ENCODE results near the gene FABP6. TPM values are rescaled to one million over a fixed set of nuclear protein-coding genes. Genes with fewer than 3 reads are reported as not detected.

Gene FABP6
- total RNA-seq, 1 experiment from 2014 or later = 1.3 TPM

DNA sequence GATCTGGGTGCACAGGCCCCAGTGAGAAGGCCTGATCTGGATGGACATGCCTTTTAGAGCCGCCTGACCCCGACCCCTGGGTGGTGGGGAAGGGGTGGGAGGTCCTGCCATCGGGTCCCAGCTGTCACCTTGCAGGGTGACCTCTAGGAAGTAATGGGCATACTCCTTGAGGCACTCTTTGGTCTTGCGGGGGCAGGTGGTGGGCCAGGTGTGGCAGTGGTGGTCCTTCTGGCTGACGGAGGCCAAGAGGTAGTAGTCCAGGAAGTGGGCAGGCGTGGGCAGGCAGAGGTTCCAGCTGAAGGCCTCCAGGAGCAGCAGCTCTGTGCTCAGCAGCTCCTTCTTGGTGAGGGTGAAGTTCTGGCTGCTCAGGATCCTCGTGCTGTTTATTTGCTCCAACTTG, 30.0 kb downstream of the FABP6 start:
- DNase-seq (ENCODE audit: low spot score) = no peak
- in situ Hi-C loops (cut with HindIII; ENCODE audit: low sequenced_read_pairs) = no loop called here

DNA sequence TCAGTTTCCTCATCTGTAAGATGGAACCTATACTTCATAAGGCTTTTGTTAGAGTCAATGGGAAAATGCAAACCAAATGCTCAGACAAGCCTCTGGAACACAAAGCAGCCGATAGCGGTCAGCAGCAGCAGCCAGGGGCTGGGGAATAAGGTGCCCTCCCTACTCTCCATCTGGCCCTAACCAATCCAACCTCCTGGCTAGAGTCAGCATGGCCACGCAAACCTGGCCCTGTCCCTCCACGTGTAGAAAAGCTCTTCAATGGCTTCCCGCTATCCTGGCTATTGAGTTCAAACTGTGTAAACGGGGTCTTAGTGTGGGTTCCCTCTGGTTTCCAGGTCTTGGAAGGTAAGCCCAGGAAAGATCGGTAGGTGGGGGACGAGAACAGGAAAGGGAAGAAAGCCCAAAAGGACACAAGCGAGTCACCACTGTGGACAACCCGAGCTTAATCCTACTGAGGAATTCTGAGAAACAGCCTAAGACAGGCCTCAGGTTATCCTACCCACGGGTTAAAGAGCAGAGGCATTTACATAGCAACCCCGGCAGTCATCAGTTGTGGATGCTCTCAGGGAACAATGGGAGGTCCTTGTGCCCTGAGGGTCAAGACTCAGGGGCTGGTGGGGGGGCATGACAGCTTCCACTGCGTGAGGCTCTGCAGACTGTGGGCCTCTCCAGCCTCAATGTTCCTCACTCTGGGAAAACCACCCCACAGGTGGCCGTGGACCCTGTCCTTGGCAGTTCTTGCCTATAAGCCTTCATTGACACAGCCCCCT, 30.9 kb downstream of the FABP6 start:
- in situ Hi-C loops (cut with HindIII; ENCODE audit: low sequenced_read_pairs) = no loop called here
- DNase-seq (ENCODE audit: low spot score) = peak; percentile 35

DNA sequence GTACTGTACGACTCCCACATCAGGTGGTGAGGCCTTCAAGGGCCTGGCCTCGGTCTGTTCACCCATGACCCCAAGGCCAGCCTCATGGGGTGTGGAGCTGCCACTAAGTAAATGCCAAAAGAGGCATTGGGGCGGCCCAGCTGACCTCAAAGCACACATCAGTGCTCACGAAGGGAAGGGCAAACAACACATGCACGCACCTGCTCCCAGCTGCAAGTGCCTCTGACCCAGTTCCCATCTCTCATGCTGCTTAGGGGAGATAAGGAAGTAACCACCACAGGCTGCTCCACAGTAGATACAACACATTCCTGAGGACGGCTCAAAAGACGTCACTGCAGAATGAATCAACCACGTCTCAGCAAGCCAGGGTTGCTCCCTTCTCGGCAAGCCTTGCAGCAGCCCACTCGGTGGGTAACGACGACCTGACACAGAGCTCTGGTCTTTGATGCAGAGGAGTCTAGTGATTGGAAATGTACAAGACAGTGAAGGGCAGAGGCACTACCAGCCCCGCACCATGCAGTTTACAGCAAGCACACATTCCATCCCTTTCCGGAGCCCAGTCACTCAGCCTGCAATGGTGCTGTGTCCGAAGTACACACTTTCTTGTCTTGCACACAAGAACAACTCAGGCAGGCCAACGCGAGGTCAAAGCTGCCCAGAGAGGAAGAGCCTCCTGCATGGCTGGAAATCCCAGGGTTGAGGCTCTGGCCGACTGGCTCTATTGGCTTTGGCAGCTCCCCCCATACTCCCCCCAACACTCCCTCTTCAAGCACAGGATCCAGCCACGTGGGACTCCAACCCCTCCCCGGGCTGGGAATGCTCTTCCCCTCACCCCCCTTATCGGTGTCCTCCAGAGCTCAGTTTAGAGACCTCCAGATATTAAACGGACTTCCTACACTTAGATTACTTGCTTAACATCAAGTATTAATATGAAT, 31.8 kb downstream of the FABP6 start:
- in situ Hi-C loops (cut with HindIII; ENCODE audit: low sequenced_read_pairs) = no loop called here
- DNase-seq (ENCODE audit: low spot score) = no peak

DNA sequence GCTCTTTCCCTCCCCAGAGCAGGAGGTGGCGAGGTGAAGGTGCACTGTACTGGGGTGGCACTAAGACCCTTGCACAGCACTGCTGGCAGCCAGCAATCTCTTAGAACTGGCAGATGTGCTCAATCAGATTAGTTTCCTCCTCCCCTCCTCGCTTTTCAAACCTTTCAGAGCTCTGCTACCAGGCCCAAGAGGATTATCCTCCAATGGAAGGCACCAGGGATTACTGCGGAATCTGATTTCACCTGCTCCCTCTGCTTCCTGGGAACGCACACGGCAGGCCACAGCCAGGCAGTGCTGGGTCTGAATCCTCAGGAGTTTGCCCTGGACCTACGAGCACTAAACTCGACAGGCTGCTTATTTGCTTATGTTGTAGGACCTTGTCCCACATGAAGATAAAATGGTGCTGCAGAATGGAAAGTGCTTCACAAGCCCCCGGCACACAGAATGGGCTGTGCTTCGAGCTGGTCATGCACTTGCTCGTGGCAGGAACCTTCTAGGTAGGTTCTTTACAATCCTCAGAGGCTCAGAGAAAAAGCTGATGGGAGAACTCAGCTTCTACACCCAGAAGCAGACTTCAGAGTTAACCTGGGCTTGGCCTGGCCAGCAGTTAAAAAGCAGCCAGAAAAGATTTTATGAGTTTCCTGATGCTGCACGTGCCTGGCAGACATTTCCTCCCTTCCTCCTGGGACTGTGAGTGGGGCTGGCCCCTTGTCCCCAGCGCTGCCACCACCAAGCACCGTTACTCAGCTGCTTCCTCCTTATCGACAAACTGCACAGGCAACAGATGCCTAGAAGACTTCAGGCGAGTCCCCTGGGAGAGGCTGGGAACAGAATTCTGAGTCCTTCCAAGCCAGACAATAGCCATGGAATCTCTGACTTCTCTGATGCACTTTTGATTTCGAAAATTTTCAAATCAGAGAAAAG, 33.1 kb downstream of the FABP6 start:
- DNase-seq (ENCODE audit: low spot score) = no peak

DNA sequence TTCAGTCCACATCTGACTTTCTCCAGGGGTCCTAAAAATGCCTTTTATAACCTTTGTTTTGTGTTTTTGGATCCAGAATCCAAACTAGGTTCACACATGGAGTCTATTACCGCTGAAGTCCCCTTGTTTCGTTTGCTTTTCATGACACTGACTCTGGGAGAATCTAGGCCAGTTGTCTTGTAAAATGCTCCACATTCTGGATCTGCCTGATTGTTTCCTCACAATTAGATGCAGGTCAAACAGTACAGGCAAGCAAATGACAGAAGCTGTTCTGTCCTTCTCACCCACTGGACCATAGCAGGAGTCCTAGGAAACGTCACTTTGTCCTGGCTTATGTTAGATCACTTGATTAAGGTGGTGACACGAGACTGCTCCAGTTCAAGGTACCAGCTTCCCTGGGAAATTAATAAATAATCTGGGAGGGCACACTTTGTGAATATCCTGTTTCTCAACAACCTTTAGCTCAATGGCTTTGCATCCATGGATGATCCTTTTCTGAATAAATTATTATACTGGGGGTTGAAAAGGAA, 34.1 kb downstream of the FABP6 start:
- in situ Hi-C loops (cut with HindIII; ENCODE audit: low sequenced_read_pairs) = no loop called here
- DNase-seq (ENCODE audit: low spot score) = peak; percentile 54

More for the DNA sequence above, 33.1 kb downstream of the FABP6 start:
- in situ Hi-C loops (cut with HindIII; ENCODE audit: low sequenced_read_pairs) = no loop called here

DNA sequence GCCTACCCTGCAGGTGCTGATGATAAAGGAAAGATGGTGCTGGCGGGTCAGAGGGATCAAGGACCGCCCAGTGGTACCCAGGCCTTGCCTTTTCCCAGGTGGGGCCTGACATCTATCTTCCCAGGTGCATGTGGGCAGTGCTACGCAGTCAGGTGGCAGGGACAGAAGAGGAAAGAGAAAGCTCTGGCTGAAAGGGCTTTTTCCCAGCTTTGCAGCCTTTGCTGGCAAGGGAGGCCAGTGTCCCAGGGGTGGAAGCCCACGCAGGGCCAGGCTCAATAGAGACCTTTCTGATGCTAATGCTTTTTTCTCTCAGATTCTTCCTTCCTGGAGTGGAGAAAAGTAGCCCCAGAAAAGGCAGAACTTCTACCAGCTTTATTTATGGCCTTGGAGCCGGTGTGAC, 36.7 kb downstream of the FABP6 start:
- in situ Hi-C loops (cut with HindIII; ENCODE audit: low sequenced_read_pairs) = no loop called here
- no peak for DNase-seq (ENCODE audit: low spot score)

DNA sequence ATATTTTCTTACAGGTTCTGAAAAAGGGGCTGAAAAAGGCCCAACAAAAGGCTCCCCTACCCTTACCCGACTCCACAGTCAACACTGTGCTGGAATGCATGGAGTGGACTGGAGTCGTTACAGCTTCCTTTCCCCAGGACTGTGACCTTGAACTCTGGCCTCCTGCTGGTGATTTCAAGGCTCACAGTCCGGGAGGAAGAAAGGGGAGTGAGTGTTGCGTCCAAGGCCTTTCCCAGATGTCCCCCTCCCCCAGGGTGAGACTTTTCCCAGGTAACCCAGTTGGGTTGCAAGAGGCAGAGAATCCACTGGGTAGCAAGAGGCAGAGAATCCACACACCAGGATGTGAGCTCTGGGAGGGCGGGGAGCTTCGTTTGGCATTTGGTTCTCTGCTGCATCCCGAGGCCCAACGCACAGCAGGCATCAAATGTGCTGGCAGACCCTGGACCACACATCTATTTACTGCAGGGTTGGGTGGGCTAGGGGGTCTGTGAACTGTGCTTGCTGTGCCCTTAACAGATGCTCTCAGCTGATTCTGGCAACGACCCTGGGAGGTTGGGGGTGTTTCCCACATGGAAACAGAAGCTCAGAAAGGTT, 37.5 kb downstream of the FABP6 start:
- DNase-seq (ENCODE audit: low spot score) = no peak
- in situ Hi-C loops (cut with HindIII; ENCODE audit: low sequenced_read_pairs) = no loop called here

DNA sequence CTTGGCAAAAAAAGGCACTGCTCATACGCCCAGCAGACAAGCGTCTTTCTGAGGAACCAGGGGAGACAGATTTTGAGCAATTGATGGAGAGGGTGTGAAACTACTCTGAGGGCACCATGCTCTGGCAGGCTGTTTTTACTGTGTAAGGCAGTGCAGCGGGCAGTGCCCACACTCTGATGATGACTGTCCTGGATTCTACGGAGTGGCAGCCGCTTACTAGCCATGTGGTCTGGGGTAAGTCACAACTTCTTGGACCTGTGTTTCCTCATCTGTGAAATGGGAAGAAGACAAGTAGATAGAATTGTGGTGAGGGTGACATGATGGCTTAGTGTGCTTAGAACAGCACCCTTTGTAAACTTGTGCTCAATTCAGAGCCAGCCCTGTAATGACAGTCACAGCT, 38.8 kb downstream of the FABP6 start:
- DNase-seq (ENCODE audit: low spot score) = no peak
- in situ Hi-C loops (cut with HindIII; ENCODE audit: low sequenced_read_pairs) = no loop called here

DNA sequence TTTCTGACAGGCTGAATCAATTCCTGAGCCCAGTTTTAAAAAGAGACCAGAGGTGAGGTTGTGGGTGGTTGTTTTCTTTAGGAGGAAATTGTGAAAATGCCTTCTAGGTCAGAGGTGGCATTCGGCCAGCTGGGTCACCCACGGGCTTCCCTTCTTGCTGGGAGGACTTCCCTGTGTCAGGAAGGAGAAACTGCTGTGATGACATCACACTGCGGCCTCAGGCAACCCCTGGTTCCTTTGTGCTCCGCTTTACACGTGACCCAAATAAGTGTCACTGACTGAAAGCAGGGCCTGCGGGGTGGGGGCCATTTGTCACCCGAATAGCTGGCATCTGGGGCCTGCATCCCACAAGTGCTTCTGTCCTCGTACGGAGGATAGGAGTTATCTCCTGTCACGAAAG, 39.7 kb downstream of the FABP6 start:
- in situ Hi-C loops (cut with HindIII; ENCODE audit: low sequenced_read_pairs) = no loop called here
- DNase-seq (ENCODE audit: low spot score) = peak; percentile 72

DNA sequence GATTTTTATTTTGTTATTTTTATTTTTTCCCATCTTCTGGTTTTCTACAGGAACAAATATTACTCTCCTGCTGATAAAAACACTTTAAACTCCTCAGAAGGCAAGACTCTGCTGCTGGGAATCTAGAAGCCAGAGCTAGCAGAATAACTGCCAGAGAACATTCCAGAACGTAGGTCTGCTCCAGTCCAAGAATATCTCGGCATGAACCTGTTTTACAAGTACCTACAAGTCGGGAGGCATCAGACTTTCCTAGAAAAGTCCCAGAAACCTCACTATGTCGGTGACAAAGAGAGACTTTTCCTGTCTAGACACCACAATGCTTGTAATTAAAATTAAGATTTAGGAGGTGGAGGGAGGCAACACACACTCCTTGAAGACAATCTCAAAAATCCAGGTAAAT, 41.4 kb downstream of the FABP6 start:
- in situ Hi-C loops (cut with HindIII; ENCODE audit: low sequenced_read_pairs) = no loop called here
- DNase-seq (ENCODE audit: low spot score) = peak; percentile 35

DNA sequence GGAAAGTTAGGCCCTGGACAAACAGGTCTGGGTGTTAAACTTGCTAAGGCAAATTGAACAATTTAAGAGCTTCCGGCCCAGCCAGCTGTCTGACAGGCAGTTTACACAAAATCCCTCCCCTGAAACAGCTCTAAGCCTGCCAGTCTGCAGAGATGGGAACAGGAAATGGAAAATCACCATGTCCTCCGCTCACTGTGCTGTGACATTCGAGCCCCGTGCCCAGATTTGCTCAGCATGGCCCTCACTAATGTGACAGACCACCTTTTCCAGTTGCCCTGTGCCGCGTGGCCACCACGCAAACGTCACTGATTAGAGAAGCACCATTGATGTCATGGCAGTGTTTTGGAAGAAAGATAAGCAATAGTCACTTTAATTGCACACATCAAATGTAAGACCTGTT, 42.1 kb downstream of the FABP6 start:
- peak; percentile 48 for DNase-seq (ENCODE audit: low spot score)
- in situ Hi-C loops (cut with HindIII; ENCODE audit: low sequenced_read_pairs) = no loop called here

DNA sequence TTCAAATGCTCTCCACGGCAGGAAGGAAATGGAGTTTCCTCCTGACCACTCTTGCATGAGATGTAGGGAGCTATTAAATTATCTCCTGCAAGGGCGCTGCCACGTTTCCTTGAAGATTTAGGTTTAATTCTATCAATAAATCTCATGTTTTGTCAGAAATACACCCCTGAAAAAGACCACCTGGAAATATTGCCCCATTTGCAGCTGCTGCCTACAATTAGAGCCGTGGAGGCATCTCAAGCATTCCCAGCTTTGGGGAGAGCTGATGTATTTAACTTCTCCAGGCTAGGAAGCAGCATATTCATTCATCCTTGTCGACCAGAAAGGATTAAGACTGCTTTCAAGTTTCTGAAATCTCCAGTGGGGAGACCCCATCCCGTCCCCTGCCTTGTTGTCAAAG, 42.5 kb downstream of the FABP6 start:
- in situ Hi-C loops (cut with HindIII; ENCODE audit: low sequenced_read_pairs) = no loop called here
- no peak for DNase-seq (ENCODE audit: low spot score)

DNA sequence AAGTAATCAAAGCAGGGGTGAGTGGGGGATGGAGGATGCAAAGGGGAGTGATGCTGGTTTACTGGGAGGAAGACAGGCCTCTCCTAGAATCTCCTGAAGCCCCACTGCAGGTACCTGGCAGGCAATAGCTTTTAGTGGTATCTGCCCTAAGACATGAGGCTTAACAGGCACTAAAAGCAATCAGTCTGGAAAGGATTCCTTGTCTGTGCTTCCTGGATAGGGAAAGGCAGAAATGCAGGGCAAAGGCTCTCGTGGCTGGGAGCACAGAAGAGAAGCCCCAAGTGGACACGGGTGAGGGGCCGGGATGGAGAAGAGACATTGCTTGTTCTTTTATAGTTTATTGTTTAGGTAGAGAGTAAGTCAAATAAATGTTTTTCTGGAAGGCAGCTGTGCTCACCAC, 43.0 kb downstream of the FABP6 start:
- in situ Hi-C loops (cut with HindIII; ENCODE audit: low sequenced_read_pairs) = no loop called here
- no peak for DNase-seq (ENCODE audit: low spot score)

DNA sequence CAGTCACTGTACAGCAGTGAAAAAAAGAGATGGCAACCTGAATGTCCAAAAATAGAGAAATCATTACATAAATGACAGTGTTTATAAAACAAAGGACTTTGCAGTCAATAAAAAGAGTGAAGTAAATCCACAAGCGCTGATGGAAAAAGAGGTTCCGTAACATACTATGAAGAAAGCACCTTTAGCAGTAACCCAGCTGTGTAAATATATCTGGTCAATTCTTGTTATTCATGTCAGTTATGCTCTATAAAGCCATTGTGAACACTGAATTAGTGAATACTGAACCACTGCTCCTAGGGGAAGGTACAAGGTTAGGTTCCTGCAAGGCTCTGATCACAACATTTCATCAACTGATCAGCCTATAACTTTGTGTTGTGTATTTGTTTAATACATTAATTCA, 43.6 kb downstream of the FABP6 start:
- in situ Hi-C loops (cut with HindIII; ENCODE audit: low sequenced_read_pairs) = no loop called here
- no peak for DNase-seq (ENCODE audit: low spot score)

DNA sequence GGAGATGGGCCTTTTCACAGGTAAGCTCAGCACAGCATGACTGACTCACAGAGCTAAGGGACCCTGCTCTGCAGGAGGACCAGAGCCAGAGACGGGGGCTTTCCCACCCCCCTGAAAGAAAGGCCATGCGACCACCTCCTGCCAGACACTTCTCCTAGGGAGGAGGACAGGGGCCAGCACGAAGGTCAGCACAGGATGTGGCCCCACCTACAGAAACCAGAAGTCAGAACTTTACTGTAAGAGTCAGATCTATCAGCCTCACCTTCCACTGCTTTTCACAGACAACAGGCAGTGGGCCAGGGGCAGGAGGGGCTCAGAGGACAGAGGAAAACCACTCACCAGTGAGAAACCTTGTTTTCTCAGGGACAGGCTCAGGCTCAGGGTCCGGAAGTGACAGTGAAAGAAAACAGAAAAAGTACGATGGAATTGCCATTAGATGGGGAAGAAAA, 45.2 kb downstream of the FABP6 start:
- no peak for DNase-seq (ENCODE audit: low spot score)
- in situ Hi-C loops (cut with HindIII; ENCODE audit: low sequenced_read_pairs) = no loop called here

DNA sequence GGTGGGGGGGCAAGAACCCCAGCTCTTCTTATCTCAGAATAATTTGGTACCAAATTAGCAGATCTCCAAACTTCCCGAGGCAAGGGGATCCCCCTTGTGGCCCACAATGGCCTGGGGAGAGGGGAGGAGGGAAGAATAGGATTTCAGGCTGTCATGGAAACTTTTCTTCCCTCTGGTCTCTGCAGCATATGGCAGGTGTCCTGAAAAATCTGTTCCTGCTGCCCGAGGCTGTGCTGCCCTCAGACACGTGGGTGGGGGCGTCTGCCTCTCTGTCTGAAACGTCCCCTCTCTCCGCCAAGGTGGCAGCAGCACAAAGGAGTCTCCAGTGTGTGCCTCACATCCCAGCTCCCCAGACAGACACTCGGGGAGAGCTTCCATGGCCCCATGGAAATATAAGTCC, 49.0 kb downstream of the FABP6 start:
- in situ Hi-C loops (cut with HindIII; ENCODE audit: low sequenced_read_pairs) = no loop called here
- DNase-seq (ENCODE audit: low spot score) = peak; percentile 79

DNA sequence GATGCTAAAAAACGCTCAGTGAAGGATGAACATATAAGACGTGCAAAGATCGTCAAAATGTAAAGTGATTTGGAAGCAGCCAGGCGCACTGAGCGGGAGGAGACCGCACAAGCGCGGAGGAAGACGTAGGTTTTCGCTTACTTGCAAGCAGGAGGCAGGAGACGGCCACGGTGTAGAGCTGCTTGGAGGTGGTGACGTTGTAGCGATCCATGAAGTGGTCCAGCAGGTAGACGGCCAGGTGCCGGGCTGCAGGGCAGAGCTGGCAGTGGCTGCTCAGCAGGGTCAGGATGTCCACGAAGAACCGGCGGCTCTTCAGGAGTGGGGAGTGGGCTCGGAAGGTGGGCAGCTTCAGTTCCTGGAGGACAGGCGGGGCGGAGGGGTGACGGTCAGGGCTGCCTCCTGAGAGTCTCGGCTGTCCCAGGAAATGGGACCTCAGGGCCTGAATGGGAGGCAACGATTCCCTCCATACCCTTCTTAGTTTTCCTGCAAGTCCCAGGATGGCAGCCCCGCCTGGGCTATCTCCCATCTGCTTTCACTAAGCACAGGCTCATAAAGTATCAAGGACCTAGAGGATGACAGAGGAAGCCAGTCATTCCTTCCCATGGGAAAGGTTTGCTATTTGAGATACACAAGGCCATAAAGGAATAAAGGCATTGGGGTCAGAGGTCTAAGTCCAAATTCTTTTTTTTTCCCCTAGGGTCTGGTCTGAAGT, 51.2 kb downstream of the FABP6 start:
- in situ Hi-C loops (cut with HindIII; ENCODE audit: low sequenced_read_pairs) = no loop called here
- DNase-seq (ENCODE audit: low spot score) = no peak

DNA sequence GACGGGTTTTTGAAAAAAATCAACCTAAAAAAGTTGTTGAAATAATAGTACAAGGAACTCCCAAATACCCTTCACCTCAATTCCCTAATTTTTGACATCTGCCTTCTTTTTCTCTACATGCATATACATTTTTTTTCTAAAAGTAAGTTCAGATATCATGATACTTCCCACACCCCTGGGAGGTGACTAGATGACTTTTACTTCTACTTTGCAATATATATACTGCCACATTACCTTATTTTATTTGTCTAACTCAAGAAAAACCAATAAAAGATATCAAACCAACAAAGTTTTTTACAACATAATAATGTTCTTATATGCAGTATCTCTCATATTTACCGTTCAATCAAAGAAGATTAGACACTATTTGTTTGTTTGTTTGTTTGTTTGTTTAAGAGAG, 52.0 kb downstream of the FABP6 start:
- no peak for DNase-seq (ENCODE audit: low spot score)
- in situ Hi-C loops (cut with HindIII; ENCODE audit: low sequenced_read_pairs) = no loop called here
